Measurements from ENCODE around the gene KRT40. TPM values are rescaled to one million over a fixed set of nuclear protein-coding genes. Genes with fewer than 3 reads are reported as not detected.

The KRT40 gene
- total and polyA plus RNA-seq, 2 of the 4 experiments (the other 2 are of a cell fraction) = not detected

DNA sequence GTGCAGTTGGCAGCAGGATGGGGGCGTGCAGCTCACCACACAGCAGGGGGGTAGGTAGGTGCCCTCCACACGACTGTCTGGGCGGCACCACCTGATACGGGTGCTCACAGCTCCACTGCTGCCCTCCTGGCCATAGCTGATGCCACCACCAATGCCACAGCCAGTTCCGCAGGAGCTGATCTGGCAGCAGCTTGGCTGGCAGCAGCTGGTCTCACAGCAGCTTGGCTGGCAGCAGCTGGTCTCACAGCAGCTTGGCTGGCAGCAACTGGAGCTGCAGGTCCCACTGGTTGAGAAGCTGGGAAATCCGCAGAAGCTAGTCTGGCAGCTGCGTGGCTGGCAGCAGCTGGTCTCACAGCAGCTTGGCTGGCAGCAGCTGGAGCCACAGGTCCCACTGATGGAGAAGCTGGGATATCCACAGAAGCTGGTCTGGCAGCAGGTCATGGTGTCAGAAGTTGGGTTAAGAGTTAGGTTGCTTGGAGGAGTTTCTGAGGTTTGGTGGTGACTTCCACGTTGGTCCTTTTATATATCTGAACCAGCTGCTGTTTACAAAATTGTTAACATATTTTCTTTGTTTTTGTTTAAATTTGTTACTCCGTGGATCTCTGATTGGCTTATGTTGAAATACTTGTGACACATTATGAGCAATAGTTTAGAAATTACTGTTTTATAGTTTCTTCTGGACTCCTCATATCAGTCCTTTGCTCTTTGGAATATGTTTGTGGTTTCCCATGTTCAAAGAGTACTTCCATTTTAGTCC is 42.8 kb upstream of the KRT40 start, which contains the start of gene KRTAP1-5:
KRTAP1-5 (minus strand) TSS at position 494 of the 757 bp plus-strand sequence; CDS start at position 441, 53 bp downstream.
- H4K20me1 ChIP-seq (ENCODE audit: insufficient read depth, low read length) = no peaks in the 10 kb centered on the region
- dilution Hi-C loops (cut with HindIII; ENCODE audit: low sequenced_read_pairs, unreplicated experiment) = no loop called here
- H3K9me1 ChIP-seq (ENCODE audit: insufficient read depth, low read length) = peaks cover 7% of the 10 kb centered on the region
- no peaks in the 10 kb centered on the region for H3K79me1 ChIP-seq (ENCODE audit: low read depth in 1 of 2, low read length in 2 of 2)
- peak within 1 kb of the TSS; percentile 29 for H3K4me2 ChIP-seq (ENCODE audit: low read depth, low read length)
- in situ Hi-C loops (cut with MboI; ENCODE audit: low sequenced_read_pairs) = no loop called here
- H2AK9ac ChIP-seq (replicated peaks; ENCODE audit: low read depth, low read length, poor library complexity) = peak within 1 kb of the TSS; percentile 33
- peak within 1 kb of the TSS; percentile 47 for H3K27ac ChIP-seq (ENCODE audit: insufficient read depth, low read length)
- H2BK15ac ChIP-seq (ENCODE audit: low read depth, low read length) = peak within 1 kb of the TSS; percentile 93; the same call in 2 of the 3 replicates
- no peaks in the 10 kb centered on the region for H3K36me3 ChIP-seq (ENCODE audit: control insufficient read depth, insufficient read depth, low read length)
- BruUV-seq (replicated peaks) = TSS peak; percentile 94
- H2BK120ac ChIP-seq (ENCODE audit: low read depth, low read length) = peak within 1 kb of the TSS; percentile 60
- no peak within 1 kb of the TSS for H3K9ac ChIP-seq (ENCODE audit: low read depth, low read length)
- peak within 1 kb of the TSS; percentile 57; the same call in 1 of the 2 replicates for H2BK20ac ChIP-seq (ENCODE audit: low read depth, low read length)
- 100% methylated on average over 2 of the region's 9 CpGs; no CpG with 5 or more reads in 1 of the 2 experiments for WGBS, 2 experiments (ENCODE audit: extremely low coverage in 2 of 2, insufficient read length in 1 of 2)
- peaks cover 13% of the 10 kb centered on the region for H3K4me1 ChIP-seq (ENCODE audit: control insufficient read depth, insufficient read depth, low read length)
- H3K9me3 ChIP-seq (ENCODE audit: control insufficient read depth, insufficient read depth, low read length) = no peaks in the 10 kb centered on the region
- no peak within 1 kb of the TSS for H3K4me3 ChIP-seq (ENCODE audit: insufficient read depth, low read depth, low read length)
- peak within 1 kb of the TSS; percentile 40 for H2AFZ ChIP-seq (replicated peaks; ENCODE audit: low read length, poor library complexity)
- ChIA-PET POLR2A (ENCODE audit: unreplicated experiment) (interaction anchor here (0.6 to 1.2 kb wide), 3 partner anchors 12 to 1074 kb away, joined by 3 to 8 read pairs (median 3); no protein-coding TSS in a partner anchor), CTCF (no interaction called here)
- H4K8ac ChIP-seq (ENCODE audit: low read depth in 2 of 2, low read length in 2 of 2) = peak within 1 kb of the TSS in 1 of 2 experiments; percentile 74; a peak in 2 of 4 replicates
- peak within 1 kb of the TSS; percentile 73 for H3K14ac ChIP-seq (replicated peaks; ENCODE audit: low read depth, low read length)
- intact Hi-C loops (cut with micrococcal nuclease) = no loop called here
- TF ChIP-seq FOS (IDR thresholded peaks at IDR 0.05; ENCODE audit: low read depth, low read length) (0 out of 2 replicates have a peak, but pooled peaks have one; percentile 28), POLR2A (IDR thresholded peaks at IDR 0.05; ENCODE audit: low read depth, low read length) (no peak), MAFK (IDR thresholded peaks at IDR 0.05; ENCODE audit: low read depth, low read length) (no peak), MAZ (IDR thresholded peaks at IDR 0.05; ENCODE audit: borderline replicate concordance, low read depth, low read length) (no peak), RCOR1 (IDR thresholded peaks at IDR 0.05; ENCODE audit: insufficient replicate concordance, low read length) (peak; percentile 28), BHLHE40 (IDR thresholded peaks at IDR 0.05; ENCODE audit: low read depth, low read length) (peak; percentile 4; the same call in 1 of the 2 replicates), RFX5 (IDR thresholded peaks at IDR 0.05; ENCODE audit: low read depth, low read length) (no peak), CEBPB (IDR thresholded peaks at IDR 0.05; ENCODE audit: low read depth, low read length) (peak; percentile 93)
- TF ChIP-seq, protein P1, sequence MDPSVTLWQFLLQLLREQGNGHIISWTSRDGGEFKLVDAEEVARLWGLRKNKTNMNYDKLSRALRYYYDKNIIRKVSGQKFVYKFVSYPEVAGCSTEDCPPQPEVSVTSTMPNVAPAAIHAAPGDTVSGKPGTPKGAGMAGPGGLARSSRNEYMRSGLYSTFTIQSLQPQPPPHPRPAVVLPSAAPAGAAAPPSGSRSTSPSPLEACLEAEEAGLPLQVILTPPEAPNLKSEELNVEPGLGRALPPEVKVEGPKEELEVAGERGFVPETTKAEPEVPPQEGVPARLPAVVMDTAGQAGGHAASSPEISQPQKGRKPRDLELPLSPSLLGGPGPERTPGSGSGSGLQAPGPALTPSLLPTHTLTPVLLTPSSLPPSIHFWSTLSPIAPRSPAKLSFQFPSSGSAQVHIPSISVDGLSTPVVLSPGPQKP (IDR thresholded peaks at IDR 0.05; ENCODE audit: borderline replicate concordance, low read depth, low read length) = no peak
- peak within 1 kb of the TSS; percentile 88 for H2AK5ac ChIP-seq (ENCODE audit: low read depth, low read length)
- H3K56ac ChIP-seq (ENCODE audit: extremely low read depth, insufficient read depth, low read length) = no peak within 1 kb of the TSS
- H4K91ac ChIP-seq (ENCODE audit: insufficient read depth, low read depth, low read length) = peak within 1 kb of the TSS; percentile 89
- no peaks in the 10 kb centered on the region for H3K27me3 ChIP-seq (ENCODE audit: control insufficient read depth, insufficient read depth, low read length)
- ATAC-seq (ENCODE audit: low read depth) (peak; percentile 93), DNase-seq (peak; percentile 91)
- peak within 1 kb of the TSS; percentile 56; the same call in 1 of the 2 replicates for H4K5ac ChIP-seq (ENCODE audit: low read depth, low read length)
- no peak within 1 kb of the TSS for H3K23ac ChIP-seq (ENCODE audit: low read depth, low read length)
- H3K18ac ChIP-seq (ENCODE audit: low read depth, low read length) = peak within 1 kb of the TSS; percentile 91
- peak within 1 kb of the TSS; percentile 75 for H3K4ac ChIP-seq (ENCODE audit: low read depth, low read length)
- peak within 1 kb of the TSS; percentile 90 for H2BK5ac ChIP-seq (ENCODE audit: low read depth, low read length, poor library complexity, severe bottlenecking)

All from IMR-90 (cell line).